Measurements from ENCODE around the gene C4orf17.
"Not testable (repeated sequence)": the region's sequence is repeated elsewhere in the genome, so short reads cannot be mapped to it uniquely, and the experiment has no call there.

C4orf17 gene

DNA sequence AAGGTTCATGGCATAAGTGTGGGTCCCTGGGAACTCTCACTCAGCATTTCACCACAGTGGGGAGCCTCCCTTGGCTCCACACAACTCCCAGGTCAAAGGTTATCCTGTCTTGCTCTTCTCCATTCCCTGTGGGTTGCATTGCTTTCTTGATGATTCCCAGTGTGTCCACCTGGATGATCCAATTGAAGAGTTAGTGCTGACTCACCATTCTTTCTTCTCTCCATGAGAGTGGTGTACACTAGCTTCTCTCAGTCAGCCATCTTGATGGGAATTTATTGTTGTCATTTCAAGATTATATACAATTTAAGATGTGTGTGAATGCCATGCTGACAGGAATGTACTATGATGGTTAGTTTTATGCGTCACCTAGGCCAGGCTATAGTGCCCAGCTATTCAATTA is 25.6 kb upstream of the C4orf17 start:
- no peaks in the 10 kb centered on the region for H3K9me3 ChIP-seq (ENCODE audit: insufficient read depth, low read length)
- H3K27me3 ChIP-seq (ENCODE audit: low read length): no peaks in the 10 kb centered on the region
- H2AFZ ChIP-seq (ENCODE audit: low read depth, low read length, severe bottlenecking): no peak overlapping the region
- H3K9me2 ChIP-seq (replicated peaks; ENCODE audit: insufficient read depth, low read length): no peaks in the 10 kb centered on the region
- H4K20me1 ChIP-seq (ENCODE audit: low read depth, low read length): no peaks in the 10 kb centered on the region
- H3K4me2 ChIP-seq (ENCODE audit: low read depth, low read length, poor library complexity, severe bottlenecking): no peak overlapping the region
- H3F3A ChIP-seq (ENCODE audit: insufficient read depth): no peaks in the 10 kb centered on the region
- no peak overlapping the region for H3K9ac ChIP-seq (ENCODE audit: low read length)
- H3K79me2 ChIP-seq (ENCODE audit: insufficient read depth, low read length): no peaks in the 10 kb centered on the region
- no peak overlapping the region for H3K27ac ChIP-seq (ENCODE audit: low read depth, low read length)
- no peak for TF ChIP-seq EZH2phosphoT487 (conservative IDR thresholded peaks at IDR 0.05; ENCODE audit: low read length)
- TF ChIP-seq, protein P1, sequence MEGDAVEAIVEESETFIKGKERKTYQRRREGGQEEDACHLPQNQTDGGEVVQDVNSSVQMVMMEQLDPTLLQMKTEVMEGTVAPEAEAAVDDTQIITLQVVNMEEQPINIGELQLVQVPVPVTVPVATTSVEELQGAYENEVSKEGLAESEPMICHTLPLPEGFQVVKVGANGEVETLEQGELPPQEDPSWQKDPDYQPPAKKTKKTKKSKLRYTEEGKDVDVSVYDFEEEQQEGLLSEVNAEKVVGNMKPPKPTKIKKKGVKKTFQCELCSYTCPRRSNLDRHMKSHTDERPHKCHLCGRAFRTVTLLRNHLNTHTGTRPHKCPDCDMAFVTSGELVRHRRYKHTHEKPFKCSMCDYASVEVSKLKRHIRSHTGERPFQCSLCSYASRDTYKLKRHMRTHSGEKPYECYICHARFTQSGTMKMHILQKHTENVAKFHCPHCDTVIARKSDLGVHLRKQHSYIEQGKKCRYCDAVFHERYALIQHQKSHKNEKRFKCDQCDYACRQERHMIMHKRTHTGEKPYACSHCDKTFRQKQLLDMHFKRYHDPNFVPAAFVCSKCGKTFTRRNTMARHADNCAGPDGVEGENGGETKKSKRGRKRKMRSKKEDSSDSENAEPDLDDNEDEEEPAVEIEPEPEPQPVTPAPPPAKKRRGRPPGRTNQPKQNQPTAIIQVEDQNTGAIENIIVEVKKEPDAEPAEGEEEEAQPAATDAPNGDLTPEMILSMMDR (IDR thresholded peaks at IDR 0.05; ENCODE audit: insufficient read depth, low read length, poor library complexity, severe bottlenecking): no peak
- no peaks in the 10 kb centered on the region for H3K36me3 ChIP-seq (ENCODE audit: low read length)
- no peak overlapping the region for H3K4me3 ChIP-seq (ENCODE audit: insufficient read depth, low read length, poor library complexity, severe bottlenecking)

DNA sequence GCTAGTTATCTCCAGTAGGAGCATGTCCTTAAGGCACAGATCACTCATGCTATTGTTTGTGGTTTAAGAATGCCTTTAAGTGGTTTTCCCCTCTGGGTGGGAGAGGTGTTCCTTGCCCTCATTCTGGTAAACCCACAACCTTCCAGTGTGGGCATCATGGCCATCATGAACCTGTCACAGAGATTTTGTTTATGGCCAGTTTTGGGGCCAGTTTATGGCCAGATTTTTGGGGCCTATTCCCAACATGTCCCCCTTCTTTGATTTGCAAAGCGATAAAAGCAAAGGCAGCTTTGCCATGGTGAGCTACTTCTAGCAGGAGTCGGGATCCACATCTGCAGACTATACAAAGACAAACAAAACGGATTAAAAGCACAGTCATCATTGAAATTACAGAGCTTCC is 24.2 kb upstream of the C4orf17 start:
- not testable (repeated sequence) for H3K4me3 ChIP-seq (ENCODE audit: insufficient read depth, low read length, poor library complexity, severe bottlenecking); H3K79me2 ChIP-seq (ENCODE audit: insufficient read depth, low read length); H2AFZ ChIP-seq (ENCODE audit: low read depth, low read length, severe bottlenecking); H3K9me2 ChIP-seq (replicated peaks; ENCODE audit: insufficient read depth, low read length); H3K9me3 ChIP-seq (ENCODE audit: insufficient read depth, low read length); H3K27me3 ChIP-seq (ENCODE audit: low read length); H4K20me1 ChIP-seq (ENCODE audit: low read depth, low read length); H3K9ac ChIP-seq (ENCODE audit: low read length); H3K27ac ChIP-seq (ENCODE audit: low read depth, low read length); H3K4me2 ChIP-seq (ENCODE audit: low read depth, low read length, poor library complexity, severe bottlenecking); H3F3A ChIP-seq (ENCODE audit: insufficient read depth); H3K36me3 ChIP-seq (ENCODE audit: low read length)

DNA sequence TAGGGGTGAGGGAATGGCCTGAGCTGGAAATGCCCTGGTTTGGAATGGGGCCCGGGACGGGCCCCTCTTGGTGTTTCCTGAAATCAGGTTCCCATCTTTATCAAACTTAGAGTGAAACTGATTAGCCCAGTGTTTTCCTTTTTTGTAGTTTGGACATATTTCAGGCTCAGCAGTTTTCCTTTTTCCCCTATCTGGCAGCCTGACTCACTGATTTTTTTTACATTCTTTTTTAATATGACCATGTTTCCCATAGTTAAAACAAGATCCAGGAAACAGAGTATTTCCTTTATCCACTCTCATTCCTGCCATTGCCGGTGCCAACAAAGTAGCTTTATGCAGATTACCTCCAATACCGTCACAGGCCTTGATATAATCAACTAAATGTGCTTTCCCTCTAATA is 20.5 kb upstream of the C4orf17 start:
- Histone ChIP-seq H3K9me2 (replicated peaks; ENCODE audit: insufficient read depth, low read length) (no peaks in the 10 kb centered on the region), H3F3A (ENCODE audit: insufficient read depth) (no peaks in the 10 kb centered on the region), H3K9me3 (ENCODE audit: insufficient read depth, low read length) (no peaks in the 10 kb centered on the region), H4K20me1 (ENCODE audit: low read depth, low read length) (no peaks in the 10 kb centered on the region), H3K27ac (ENCODE audit: low read depth, low read length) (no peak overlapping the region), H3K9ac (ENCODE audit: low read length) (no peak overlapping the region), H3K27me3 (ENCODE audit: low read length) (no peaks in the 10 kb centered on the region), H3K4me3 (ENCODE audit: insufficient read depth, low read length, poor library complexity, severe bottlenecking) (no peak overlapping the region), H3K36me3 (ENCODE audit: low read length) (no peaks in the 10 kb centered on the region), H3K79me2 (ENCODE audit: insufficient read depth, low read length) (no peaks in the 10 kb centered on the region), H3K4me2 (ENCODE audit: low read depth, low read length, poor library complexity, severe bottlenecking) (no peak overlapping the region), H2AFZ (ENCODE audit: low read depth, low read length, severe bottlenecking) (no peak overlapping the region)
- no peak for TF ChIP-seq EZH2phosphoT487 (conservative IDR thresholded peaks at IDR 0.05; ENCODE audit: low read length)
- TF ChIP-seq, protein P1 (IDR thresholded peaks at IDR 0.05; ENCODE audit: insufficient read depth, low read length, poor library complexity, severe bottlenecking): no peak

DNA sequence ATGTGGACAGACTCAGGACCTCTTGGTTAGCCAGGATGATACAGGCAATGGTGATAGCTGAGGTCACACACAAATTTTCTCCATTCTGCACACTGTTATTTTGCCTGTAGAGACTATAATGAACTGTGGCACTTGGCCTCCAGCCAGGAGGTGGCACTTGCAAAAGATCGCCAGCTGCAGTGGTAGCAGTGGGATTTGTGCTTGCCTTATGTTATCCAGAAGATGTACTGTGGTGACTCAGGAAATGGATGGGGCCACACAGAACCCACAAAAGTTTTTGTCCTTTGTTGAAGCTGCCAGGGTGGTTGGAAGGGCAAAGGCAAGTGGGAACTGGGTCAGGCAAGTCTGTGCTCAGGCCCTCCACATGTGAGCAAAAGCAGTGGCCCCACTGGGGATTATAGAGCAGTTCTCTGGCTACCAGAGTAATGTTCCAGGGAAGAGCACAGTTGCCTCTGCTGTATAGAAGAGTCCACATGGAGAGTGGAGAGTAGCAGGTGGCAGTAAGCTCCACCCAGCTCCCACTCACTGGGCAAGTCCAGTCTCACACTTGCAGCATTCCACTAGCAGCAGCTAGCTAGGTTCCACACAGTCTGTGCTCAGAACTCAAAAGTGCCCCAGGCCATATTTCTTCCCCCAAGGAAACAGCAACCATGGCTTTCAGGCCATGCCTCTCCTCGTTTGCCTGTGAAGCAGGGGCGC is 5.9 kb upstream of the C4orf17 start:
- Histone ChIP-seq H3K4me2 (ENCODE audit: low read depth, low read length, poor library complexity, severe bottlenecking) (no peak overlapping the region), H3K9me2 (replicated peaks; ENCODE audit: insufficient read depth, low read length) (no peaks in the 10 kb centered on the region), H3K79me2 (ENCODE audit: insufficient read depth, low read length) (no peaks in the 10 kb centered on the region), H3K27ac (ENCODE audit: low read depth, low read length) (no peak overlapping the region), H2AFZ (ENCODE audit: low read depth, low read length, severe bottlenecking) (no peak overlapping the region), H3K9me3 (ENCODE audit: insufficient read depth, low read length) (no peaks in the 10 kb centered on the region), H3K36me3 (ENCODE audit: low read length) (no peaks in the 10 kb centered on the region), H4K20me1 (ENCODE audit: low read depth, low read length) (no peaks in the 10 kb centered on the region), H3K4me3 (ENCODE audit: insufficient read depth, low read length, poor library complexity, severe bottlenecking) (no peak overlapping the region), H3F3A (ENCODE audit: insufficient read depth) (no peaks in the 10 kb centered on the region), H3K9ac (ENCODE audit: low read length) (no peak overlapping the region), H3K27me3 (ENCODE audit: low read length) (no peaks in the 10 kb centered on the region)
- TF ChIP-seq EZH2phosphoT487 (conservative IDR thresholded peaks at IDR 0.05; ENCODE audit: low read length): no peak
- TF ChIP-seq, protein P1 (IDR thresholded peaks at IDR 0.05; ENCODE audit: insufficient read depth, low read length, poor library complexity, severe bottlenecking): no peak
